NCI-H1105 (cell line): ENCODE data around the gene RBM19.
A peak's percentile ranks its signal among the peaks of the same experiment; 100 is the strongest.

Source experiments
- DNase-seq: peaks from one replicate; lab custom pipeline; 2025; lab: John Stamatoyannopoulos, UW

RBM19 gene

GRCh38 chr12:113857371-113857770 is 108.8 kb downstream of the RBM19 start:
- no peak for DNase-seq

GRCh38 chr12:113855998-113856397 is 110.1 kb downstream of the RBM19 start:
- DNase-seq, result no peak

GRCh38 chr12:113854385-113855142 is 111.6 kb downstream of the RBM19 start:
- no peak for DNase-seq

- peak; percentile 68 for DNase-seq
Observed at GRCh38 chr12:113853491-113853890, 112.6 kb downstream of the RBM19 start.

GRCh38 chr12:113852695-113853490 is 113.2 kb downstream of the RBM19 start:
- peak; percentile 51 for DNase-seq

GRCh38 chr12:113852264-113852663 is 113.9 kb downstream of the RBM19 start:
- DNase-seq, result peak; percentile 53

- no peak for DNase-seq
Observed at GRCh38 chr12:113850309-113851056, 115.6 kb downstream of the RBM19 start.

- DNase-seq, result no peak
Observed at GRCh38 chr12:113847856-113848255, 118.3 kb downstream of the RBM19 start.

- DNase-seq, result no peak
Observed at GRCh38 chr12:113846883-113847755, 119.0 kb downstream of the RBM19 start.

- DNase-seq, result no peak
Observed at GRCh38 chr12:113845900-113846674, 120.0 kb downstream of the RBM19 start.

- peak; percentile 87 for DNase-seq
Observed at GRCh38 chr12:113844495-113845210, 121.5 kb downstream of the RBM19 start.

GRCh38 chr12:113842699-113843098 is 123.4 kb downstream of the RBM19 start:
- no peak for DNase-seq

- DNase-seq, result no peak
Observed at GRCh38 chr12:113841786-113842185, 124.3 kb downstream of the RBM19 start.

GRCh38 chr12:113840401-113841042 is 125.6 kb downstream of the RBM19 start:
- DNase-seq, result no peak

- DNase-seq, result no peak
Observed at GRCh38 chr12:113838896-113839295, 127.2 kb downstream of the RBM19 start.

GRCh38 chr12:113837528-113838296 is 128.4 kb downstream of the RBM19 start:
- DNase-seq, result no peak

GRCh38 chr12:113837084-113837483 is 129.0 kb downstream of the RBM19 start:
- DNase-seq, result no peak

- no peak for DNase-seq
Observed at GRCh38 chr12:113835896-113836295, 130.2 kb downstream of the RBM19 start.

- no peak for DNase-seq
Observed at GRCh38 chr12:113835433-113835832, 130.7 kb downstream of the RBM19 start.
